GM21367 (cell line): ENCODE results near the gene OR6Y1.

Experiments used
- ATAC-seq: cut with Tn5 transposase; IDR thresholded peaks from one replicate; pipeline ENCODE4 v1.9.1; 2021; ENCODE audit not compliant: unreplicated experiment

OR6Y1 gene

GRCh38 chr1:158554352-158554751 lies at the start of gene OR6Y1:
Gene OR6Y1 (minus strand): TSS chr1:158554405. CDS start chr1:158548105, 6,300 bp downstream.
- ATAC-seq: no peak

- ATAC-seq: no peak
Observed at GRCh38 chr1:158600735-158601134, 46.5 kb upstream of the OR6Y1 start.

GRCh38 chr1:158586942-158587341 lies 32.7 kb upstream of the OR6Y1 start:
- no peak for ATAC-seq

- no peak for ATAC-seq
Observed at GRCh38 chr1:158583962-158584361, 29.8 kb upstream of the OR6Y1 start.

GRCh38 chr1:158579733-158580132 lies 25.5 kb upstream of the OR6Y1 start, which contains the start of gene OR10X1:
Gene OR10X1 (minus strand): TSS chr1:158579899. CDS start chr1:158579899, 0 bp downstream.
- no peak for ATAC-seq

GRCh38 chr1:158577561-158577960 lies 23.4 kb upstream of the OR6Y1 start:
- no peak for ATAC-seq

- ATAC-seq: no peak
Observed at GRCh38 chr1:158572226-158572625, 18.0 kb upstream of the OR6Y1 start.

- no peak for ATAC-seq
Observed at GRCh38 chr1:158570480-158570879, 16.3 kb upstream of the OR6Y1 start, which contains the start of gene OR6P1. Gene OR6P1 (minus strand): TSS chr1:158570580. CDS start chr1:158563604, 6,976 bp downstream.

GRCh38 chr1:158564608-158565007 lies 10.4 kb upstream of the OR6Y1 start:
- ATAC-seq: no peak

GRCh38 chr1:158563853-158564252 lies 9.6 kb upstream of the OR6Y1 start:
- no peak for ATAC-seq

GRCh38 chr1:158559696-158560095 lies 5.5 kb upstream of the OR6Y1 start:
- no peak for ATAC-seq

- no peak for ATAC-seq
Observed at GRCh38 chr1:158552296-158552695, 1.9 kb downstream of the OR6Y1 start.

- ATAC-seq: no peak
Observed at GRCh38 chr1:158547533-158547932, 6.7 kb downstream of the OR6Y1 start.

- no peak for ATAC-seq
Observed at GRCh38 chr1:158537609-158538008, 16.6 kb downstream of the OR6Y1 start.

- ATAC-seq: no peak
Observed at GRCh38 chr1:158534496-158534895, 19.7 kb downstream of the OR6Y1 start.

- no peak for ATAC-seq
Observed at GRCh38 chr1:158527190-158527815, 26.9 kb downstream of the OR6Y1 start.

GRCh38 chr1:158521666-158522058 lies 32.5 kb downstream of the OR6Y1 start:
- ATAC-seq: no peak

GRCh38 chr1:158520955-158521665 lies 33.1 kb downstream of the OR6Y1 start:
- ATAC-seq: no peak

- ATAC-seq: no peak
Observed at GRCh38 chr1:158520021-158520420, 34.2 kb downstream of the OR6Y1 start.

- no peak for ATAC-seq
Observed at GRCh38 chr1:158516966-158517365, 37.2 kb downstream of the OR6Y1 start.

GRCh38 chr1:158509471-158510156 lies 44.6 kb downstream of the OR6Y1 start:
- no peak for ATAC-seq

- ATAC-seq: no peak
Observed at GRCh38 chr1:158507511-158507910, 46.7 kb downstream of the OR6Y1 start.
